PFSK-1 (cell line): Measurements from ENCODE around the gene ZNF831.

Source experiments
- FOXP2 ChIP-seq: optimal IDR thresholded peaks from 2 replicates; pipeline ENCODE3; 2011; ENCODE audit warnings: borderline replicate concordance, control low read depth, inconsistent platforms; ENCODE audit not compliant: insufficient read depth; ENCODE audit errors: extremely low read length, extremely low read depth
- POLR2AphosphoS5 ChIP-seq: IDR thresholded peaks from 2 replicates; pipeline ENCODE4 v1.6.1; 2012; ENCODE audit warnings: low read depth, mild to moderate bottlenecking, control low read depth, low read length, moderate library complexity
- SIN3A ChIP-seq: IDR thresholded peaks from 2 replicates; pipeline ENCODE4 v1.6.1; 2012; ENCODE audit warnings: mild to moderate bottlenecking, low read length, moderate library complexity, borderline replicate concordance; ENCODE audit not compliant: insufficient read depth
- TAF1 ChIP-seq: IDR thresholded peaks from 2 replicates; pipeline ENCODE4 v1.6.1; 2012; ENCODE audit warnings: low read length, control low read depth, borderline replicate concordance; ENCODE audit not compliant: insufficient read depth
- TF ChIP-seq, protein P1 (sequence below), 2 experiments: IDR thresholded peaks; 2 replicates each; pipeline versions ENCODE4 v1.6.1 to v1.8.0; 2011 to 2012; ENCODE audit warnings: low read depth in 2 of 2, low read length in 2 of 2, control low read depth in 1 of 2, inconsistent platforms in 1 of 2, mild to moderate bottlenecking in 1 of 2, moderate library complexity in 1 of 2; ENCODE audit not compliant: insufficient read depth in 1 of 2

Gene ZNF831

GRCh38 chr20:59173938-59174491, 10.4 kb downstream of the ZNF831 start:
- no peak for TF ChIP-seq FOXP2
- no peak for TF ChIP-seq POLR2AphosphoS5
- no peak for TF ChIP-seq SIN3A
- TF ChIP-seq TAF1 = no peak
- TF ChIP-seq, protein P1, sequence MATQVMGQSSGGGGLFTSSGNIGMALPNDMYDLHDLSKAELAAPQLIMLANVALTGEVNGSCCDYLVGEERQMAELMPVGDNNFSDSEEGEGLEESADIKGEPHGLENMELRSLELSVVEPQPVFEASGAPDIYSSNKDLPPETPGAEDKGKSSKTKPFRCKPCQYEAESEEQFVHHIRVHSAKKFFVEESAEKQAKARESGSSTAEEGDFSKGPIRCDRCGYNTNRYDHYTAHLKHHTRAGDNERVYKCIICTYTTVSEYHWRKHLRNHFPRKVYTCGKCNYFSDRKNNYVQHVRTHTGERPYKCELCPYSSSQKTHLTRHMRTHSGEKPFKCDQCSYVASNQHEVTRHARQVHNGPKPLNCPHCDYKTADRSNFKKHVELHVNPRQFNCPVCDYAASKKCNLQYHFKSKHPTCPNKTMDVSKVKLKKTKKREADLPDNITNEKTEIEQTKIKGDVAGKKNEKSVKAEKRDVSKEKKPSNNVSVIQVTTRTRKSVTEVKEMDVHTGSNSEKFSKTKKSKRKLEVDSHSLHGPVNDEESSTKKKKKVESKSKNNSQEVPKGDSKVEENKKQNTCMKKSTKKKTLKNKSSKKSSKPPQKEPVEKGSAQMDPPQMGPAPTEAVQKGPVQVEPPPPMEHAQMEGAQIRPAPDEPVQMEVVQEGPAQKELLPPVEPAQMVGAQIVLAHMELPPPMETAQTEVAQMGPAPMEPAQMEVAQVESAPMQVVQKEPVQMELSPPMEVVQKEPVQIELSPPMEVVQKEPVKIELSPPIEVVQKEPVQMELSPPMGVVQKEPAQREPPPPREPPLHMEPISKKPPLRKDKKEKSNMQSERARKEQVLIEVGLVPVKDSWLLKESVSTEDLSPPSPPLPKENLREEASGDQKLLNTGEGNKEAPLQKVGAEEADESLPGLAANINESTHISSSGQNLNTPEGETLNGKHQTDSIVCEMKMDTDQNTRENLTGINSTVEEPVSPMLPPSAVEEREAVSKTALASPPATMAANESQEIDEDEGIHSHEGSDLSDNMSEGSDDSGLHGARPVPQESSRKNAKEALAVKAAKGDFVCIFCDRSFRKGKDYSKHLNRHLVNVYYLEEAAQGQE (IDR thresholded peaks at IDR 0.05; ENCODE audit: insufficient read depth in 1 of 2, low read depth in 2 of 2, low read length in 2 of 2) = no peak

DNA sequence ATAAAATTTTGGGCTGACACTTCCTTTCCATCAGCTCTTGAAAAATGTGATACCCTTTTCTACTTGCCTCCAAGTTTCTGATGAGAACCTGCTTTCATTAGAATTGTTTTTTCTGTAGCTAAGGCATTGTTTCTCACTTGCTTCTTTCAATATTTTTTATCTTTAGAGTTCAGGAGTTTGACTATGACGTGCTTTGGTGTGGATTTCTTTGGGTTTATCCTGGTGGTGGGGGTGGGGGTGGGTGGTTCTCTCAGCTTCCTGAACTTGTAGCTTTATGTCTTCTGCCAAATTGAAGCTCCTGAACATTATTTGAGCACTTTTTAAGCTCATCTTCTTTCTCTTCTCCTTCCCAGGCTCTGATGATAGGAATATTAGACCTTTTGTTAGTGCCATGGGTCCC, 11.4 kb downstream of the ZNF831 start:
- TF ChIP-seq TAF1 = no peak
- TF ChIP-seq, protein P1 (IDR thresholded peaks at IDR 0.05; ENCODE audit: insufficient read depth in 1 of 2, low read depth in 2 of 2, low read length in 2 of 2) = no peak
- TF ChIP-seq FOXP2 = no peak

DNA sequence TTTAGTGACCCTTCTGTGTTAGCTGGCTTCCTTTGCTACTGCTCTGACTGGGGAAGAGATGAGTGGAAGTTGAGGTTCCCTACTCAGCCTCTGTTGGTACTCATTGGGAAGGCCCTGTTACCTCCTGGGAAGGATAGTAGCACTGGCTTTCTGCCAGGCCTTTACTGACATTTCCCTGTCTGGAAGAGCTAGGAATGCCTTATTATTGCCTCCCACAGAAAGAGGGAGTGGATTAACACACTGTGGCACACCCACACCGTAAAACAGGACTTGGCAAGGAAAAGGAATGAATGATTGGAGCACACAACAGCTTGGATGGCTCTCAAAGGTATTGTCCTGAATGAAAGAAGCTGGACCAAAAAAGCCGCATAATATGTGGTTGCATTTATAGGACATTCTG, 12.2 kb downstream of the ZNF831 start:
- no peak for TF ChIP-seq FOXP2
- TF ChIP-seq SIN3A = no peak
- TF ChIP-seq TAF1 = no peak
- no peak for TF ChIP-seq POLR2AphosphoS5
- TF ChIP-seq, protein P1 (IDR thresholded peaks at IDR 0.05; ENCODE audit: insufficient read depth in 1 of 2, low read depth in 2 of 2, low read length in 2 of 2) = no peak

DNA sequence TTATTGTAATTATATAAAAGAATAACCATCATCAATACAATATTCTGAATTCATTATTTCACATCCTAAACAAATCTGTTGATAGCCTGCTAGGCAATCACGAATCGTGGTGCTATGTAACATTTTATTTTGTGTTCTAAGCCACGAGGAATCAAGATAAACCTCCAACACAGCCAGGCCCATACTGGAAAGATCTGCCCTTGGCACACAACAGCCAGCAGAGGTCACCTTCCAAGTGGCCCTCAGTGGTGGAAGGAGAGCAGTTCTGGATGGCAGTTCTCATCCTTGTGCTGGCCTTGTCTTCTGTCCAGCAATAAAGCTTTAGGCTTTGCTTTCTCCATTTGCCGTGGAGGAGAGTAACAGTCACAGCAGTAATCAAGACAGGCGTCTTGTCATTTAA, 13.2 kb downstream of the ZNF831 start:
- TF ChIP-seq, protein P1 (IDR thresholded peaks at IDR 0.05; ENCODE audit: insufficient read depth in 1 of 2, low read depth in 2 of 2, low read length in 2 of 2) = no peak
- TF ChIP-seq SIN3A (no peak), POLR2AphosphoS5 (no peak), FOXP2 (no peak), TAF1 (no peak)
